Measurements from ENCODE around the gene CHAT. TPM values are rescaled to one million over a fixed set of nuclear protein-coding genes. Genes with fewer than 3 reads are reported as not detected.
A peak's percentile ranks its signal among the peaks of the same experiment; 100 is the strongest.

Gene CHAT
- total RNA-seq, 1 donor from 2014 or later: not detected

DNA sequence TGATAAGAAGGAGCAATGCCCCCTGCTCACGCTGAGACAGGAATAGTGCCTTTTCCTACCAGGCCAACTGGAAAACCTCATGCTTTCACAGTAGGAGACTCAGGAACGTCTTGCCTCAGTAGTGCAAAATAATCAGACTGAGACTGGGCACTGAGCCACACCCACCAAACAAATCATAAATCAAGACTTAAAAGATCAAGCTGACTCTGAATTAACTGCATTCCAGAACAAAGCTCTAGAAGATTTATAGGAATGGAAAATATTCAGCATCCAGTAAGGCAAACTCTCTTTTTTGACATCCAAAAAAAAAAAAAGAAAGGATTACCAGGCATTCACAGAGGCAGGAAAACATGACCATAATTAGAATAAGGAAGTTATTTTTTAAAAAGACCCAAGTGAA is 34.2 kb upstream of the CHAT start:
- Mint-ChIP-seq H3K9me3 (peaks cover 22% of the 10 kb centered on the region), H3K36me3 (no peaks in the 10 kb centered on the region), H3K4me1 (peaks cover 7% of the 10 kb centered on the region), H3K4me3 (no peak overlapping the region), H3K27ac (peak overlapping the region; percentile 41), H3K27me3 (ENCODE audit: low read depth) (no peaks in the 10 kb centered on the region)
- TF ChIP-seq, protein P1, sequence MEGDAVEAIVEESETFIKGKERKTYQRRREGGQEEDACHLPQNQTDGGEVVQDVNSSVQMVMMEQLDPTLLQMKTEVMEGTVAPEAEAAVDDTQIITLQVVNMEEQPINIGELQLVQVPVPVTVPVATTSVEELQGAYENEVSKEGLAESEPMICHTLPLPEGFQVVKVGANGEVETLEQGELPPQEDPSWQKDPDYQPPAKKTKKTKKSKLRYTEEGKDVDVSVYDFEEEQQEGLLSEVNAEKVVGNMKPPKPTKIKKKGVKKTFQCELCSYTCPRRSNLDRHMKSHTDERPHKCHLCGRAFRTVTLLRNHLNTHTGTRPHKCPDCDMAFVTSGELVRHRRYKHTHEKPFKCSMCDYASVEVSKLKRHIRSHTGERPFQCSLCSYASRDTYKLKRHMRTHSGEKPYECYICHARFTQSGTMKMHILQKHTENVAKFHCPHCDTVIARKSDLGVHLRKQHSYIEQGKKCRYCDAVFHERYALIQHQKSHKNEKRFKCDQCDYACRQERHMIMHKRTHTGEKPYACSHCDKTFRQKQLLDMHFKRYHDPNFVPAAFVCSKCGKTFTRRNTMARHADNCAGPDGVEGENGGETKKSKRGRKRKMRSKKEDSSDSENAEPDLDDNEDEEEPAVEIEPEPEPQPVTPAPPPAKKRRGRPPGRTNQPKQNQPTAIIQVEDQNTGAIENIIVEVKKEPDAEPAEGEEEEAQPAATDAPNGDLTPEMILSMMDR (IDR thresholded peaks at IDR 0.05; ENCODE audit: unreplicated experiment): no peak
- DNase-seq (ENCODE audit: low spot score in 2 of 2, unreplicated experiment in 2 of 2): no peak

DNA sequence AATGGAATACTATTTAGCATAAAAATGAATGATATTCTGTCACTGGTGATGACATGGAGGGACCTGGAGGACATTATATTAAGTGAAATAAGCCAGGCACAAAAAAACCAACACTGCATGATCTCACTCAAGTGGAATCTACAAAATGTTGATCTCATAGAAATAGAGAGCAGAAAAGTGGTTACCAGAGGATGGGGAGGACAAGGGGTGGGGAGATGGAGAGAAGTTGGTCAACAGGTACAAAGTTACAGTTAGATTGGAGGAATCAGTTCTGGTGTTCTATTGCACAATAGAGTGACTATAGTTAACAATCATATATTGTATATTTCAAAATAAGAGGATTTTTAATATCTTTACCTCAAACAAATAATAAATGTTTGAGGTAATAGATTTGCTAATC is 28.4 kb upstream of the CHAT start:
- Mint-ChIP-seq H3K4me3 (no peak overlapping the region), H3K9me3 (peaks cover 3% of the 10 kb centered on the region), H3K4me1 (peaks cover 1% of the 10 kb centered on the region), H3K27ac (no peak overlapping the region), H3K27me3 (ENCODE audit: low read depth) (peaks cover 7% of the 10 kb centered on the region), H3K36me3 (no peaks in the 10 kb centered on the region)
- no peak for DNase-seq (ENCODE audit: low spot score in 2 of 2, unreplicated experiment in 2 of 2)
- TF ChIP-seq, protein P1 (IDR thresholded peaks at IDR 0.05; ENCODE audit: unreplicated experiment): no peak

DNA sequence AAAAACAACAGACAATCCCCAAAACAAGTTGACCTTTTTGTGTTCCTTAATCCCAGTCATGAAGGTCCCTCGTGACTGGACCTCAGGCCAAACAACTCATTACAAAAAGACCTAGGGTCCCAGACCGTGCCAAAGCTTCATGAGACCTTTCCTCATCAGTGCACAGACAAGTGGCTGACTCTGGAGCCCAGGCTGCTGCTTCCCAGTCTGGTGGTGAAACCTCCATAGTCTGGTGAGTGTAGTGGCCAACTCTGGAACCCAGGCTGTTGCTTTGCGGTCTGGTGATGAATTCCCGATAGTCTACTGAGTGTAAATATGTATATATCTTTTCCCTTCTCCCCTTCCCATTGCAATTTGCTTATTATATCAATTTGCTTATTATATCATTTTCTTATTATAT is 25.9 kb upstream of the CHAT start:
- no peak overlapping the region for H3K4me3 Mint-ChIP-seq
- TF ChIP-seq, protein P1 (IDR thresholded peaks at IDR 0.05; ENCODE audit: unreplicated experiment): no peak
- H3K27me3 Mint-ChIP-seq (ENCODE audit: low read depth): peaks cover 14% of the 10 kb centered on the region
- no peak for DNase-seq (ENCODE audit: low spot score in 2 of 2, unreplicated experiment in 2 of 2)
- no peaks in the 10 kb centered on the region for H3K9me3 Mint-ChIP-seq
- H3K36me3 Mint-ChIP-seq: no peaks in the 10 kb centered on the region
- H3K4me1 Mint-ChIP-seq: peaks cover 1% of the 10 kb centered on the region
- H3K27ac Mint-ChIP-seq: no peak overlapping the region

DNA sequence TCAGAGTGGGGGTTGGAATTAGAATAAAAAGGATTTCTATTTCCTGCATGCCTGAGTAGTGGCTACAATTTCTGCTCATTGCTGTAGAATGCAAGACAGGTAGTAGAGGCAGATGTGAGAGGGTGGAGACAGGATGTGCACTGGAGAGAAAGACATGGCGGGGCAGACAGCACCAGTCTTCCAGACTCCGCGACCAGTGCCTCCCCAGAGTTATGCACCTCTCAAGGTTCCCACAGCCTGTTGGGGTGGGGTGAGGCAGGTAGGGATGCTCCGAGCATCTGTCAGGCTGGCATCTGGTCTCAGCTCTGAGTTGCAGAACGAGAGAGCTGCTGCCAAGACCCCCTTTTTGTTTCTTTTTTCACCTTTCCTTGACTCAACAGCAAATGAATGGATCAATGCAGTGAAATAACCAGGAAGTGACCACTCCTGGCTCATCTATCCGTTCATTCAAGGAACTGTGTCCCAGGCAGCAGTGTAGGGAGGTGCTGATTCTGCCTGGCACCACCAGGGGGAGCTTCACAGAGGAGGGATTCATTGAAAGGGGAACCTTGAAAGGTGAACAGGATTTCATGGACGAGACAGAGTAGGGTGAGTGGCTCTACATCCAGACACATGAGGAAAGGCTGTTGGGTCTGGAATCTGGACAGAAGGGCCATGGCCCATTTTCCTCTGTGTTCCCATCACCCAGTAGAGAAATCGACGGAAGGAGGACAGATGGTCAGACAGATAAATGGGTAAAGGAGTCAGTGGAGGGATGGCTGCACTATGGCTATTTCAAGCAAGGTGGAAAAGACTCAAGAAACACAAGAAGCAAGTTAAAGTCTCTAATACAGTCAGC is 20.9 kb upstream of the CHAT start:
- Mint-ChIP-seq H3K4me1 (no peaks in the 10 kb centered on the region), H3K4me3 (no peak overlapping the region), H3K9me3 (no peaks in the 10 kb centered on the region), H3K27me3 (ENCODE audit: low read depth) (peaks cover 32% of the 10 kb centered on the region), H3K27ac (no peak overlapping the region), H3K36me3 (no peaks in the 10 kb centered on the region)
- TF ChIP-seq, protein P1 (IDR thresholded peaks at IDR 0.05; ENCODE audit: unreplicated experiment): peak; percentile 82
- DNase-seq (ENCODE audit: low spot score in 2 of 2, unreplicated experiment in 2 of 2): peak in 1 of 2 experiments; percentile 76

DNA sequence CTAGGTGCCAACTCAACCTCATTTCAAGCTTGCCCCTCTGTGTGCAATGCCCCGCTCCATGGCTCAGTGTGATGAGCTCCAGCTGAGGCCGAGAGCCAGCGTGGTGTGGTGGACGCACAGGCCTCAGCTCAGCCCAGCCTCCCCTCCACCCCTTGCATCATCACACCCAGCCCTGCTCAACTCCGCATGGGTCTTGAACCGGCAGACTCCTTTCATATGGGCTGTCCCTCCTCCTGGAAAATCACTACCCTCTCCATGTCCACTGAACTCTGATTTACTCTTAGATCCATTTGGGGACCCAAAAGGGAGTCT is 20.3 kb upstream of the CHAT start:
- Mint-ChIP-seq H3K36me3 (no peaks in the 10 kb centered on the region), H3K27ac (no peak overlapping the region), H3K27me3 (ENCODE audit: low read depth) (peaks cover 32% of the 10 kb centered on the region), H3K4me1 (no peaks in the 10 kb centered on the region), H3K4me3 (no peak overlapping the region), H3K9me3 (no peaks in the 10 kb centered on the region)
- DNase-seq (ENCODE audit: low spot score in 2 of 2, unreplicated experiment in 2 of 2): no peak
- TF ChIP-seq, protein P1 (IDR thresholded peaks at IDR 0.05; ENCODE audit: unreplicated experiment): no peak
